Progenitor cell of endocrine pancreas (in vitro differentiated cells): Measurements from ENCODE around the gene APOC4. TPM values are rescaled to one million over a fixed set of nuclear protein-coding genes. Genes with fewer than 3 reads are reported as not detected.
"Not testable (repeated sequence)": the region's sequence is repeated elsewhere in the genome, so short reads cannot be mapped to it uniquely, and the experiment has no call there.

ENCODE experiments used
- DNase-seq: peaks from one replicate; pipeline ENCODE4 v3.0.0; 2021; ENCODE audit warnings: low spot score; ENCODE audit not compliant: unreplicated experiment
- H3K27ac Mint-ChIP-seq: 2 replicates; pipeline ENCODE4 v1.8.0; 2021; ENCODE audit warnings: mild to moderate bottlenecking, moderate library complexity, mixed read lengths
- H3K27me3 Mint-ChIP-seq: 2 replicates; pipeline ENCODE4 v1.8.0; 2021; ENCODE audit warnings: mixed read lengths
- H3K36me3 Mint-ChIP-seq: 2 replicates; pipeline ENCODE4 v1.8.0; 2022; ENCODE audit warnings: mixed read lengths; ENCODE audit not compliant: insufficient read depth
- H3K4me1 Mint-ChIP-seq: 2 replicates; pipeline ENCODE4 v1.8.0; 2021; ENCODE audit warnings: low read depth, mixed read lengths
- H3K4me3 Mint-ChIP-seq: 2 replicates; pipeline ENCODE4 v1.8.0; 2021; ENCODE audit warnings: low read depth, mild to moderate bottlenecking, moderate library complexity, mixed read lengths
- H3K9me3 Mint-ChIP-seq: 2 replicates; pipeline ENCODE4 v1.8.0; 2021; ENCODE audit warnings: low read depth, mixed read lengths
- CTCF ChIP-seq: fragments of 200-600 bp; sonication (generic); IDR thresholded peaks from one replicate; pipeline ENCODE4 v1.5.0; 2021; ENCODE audit warnings: antibody characterized with exemption, mild to moderate bottlenecking; ENCODE audit not compliant: unreplicated experiment
- total RNA-seq: library from RNA; stranded (reverse); gene quantifications from 2 replicates; pipeline ENCODE4 v1.2.1, GENCODE V29; 2021

The APOC4 gene
- total RNA-seq, 1 donor from 2014 or later = not detected

DNA sequence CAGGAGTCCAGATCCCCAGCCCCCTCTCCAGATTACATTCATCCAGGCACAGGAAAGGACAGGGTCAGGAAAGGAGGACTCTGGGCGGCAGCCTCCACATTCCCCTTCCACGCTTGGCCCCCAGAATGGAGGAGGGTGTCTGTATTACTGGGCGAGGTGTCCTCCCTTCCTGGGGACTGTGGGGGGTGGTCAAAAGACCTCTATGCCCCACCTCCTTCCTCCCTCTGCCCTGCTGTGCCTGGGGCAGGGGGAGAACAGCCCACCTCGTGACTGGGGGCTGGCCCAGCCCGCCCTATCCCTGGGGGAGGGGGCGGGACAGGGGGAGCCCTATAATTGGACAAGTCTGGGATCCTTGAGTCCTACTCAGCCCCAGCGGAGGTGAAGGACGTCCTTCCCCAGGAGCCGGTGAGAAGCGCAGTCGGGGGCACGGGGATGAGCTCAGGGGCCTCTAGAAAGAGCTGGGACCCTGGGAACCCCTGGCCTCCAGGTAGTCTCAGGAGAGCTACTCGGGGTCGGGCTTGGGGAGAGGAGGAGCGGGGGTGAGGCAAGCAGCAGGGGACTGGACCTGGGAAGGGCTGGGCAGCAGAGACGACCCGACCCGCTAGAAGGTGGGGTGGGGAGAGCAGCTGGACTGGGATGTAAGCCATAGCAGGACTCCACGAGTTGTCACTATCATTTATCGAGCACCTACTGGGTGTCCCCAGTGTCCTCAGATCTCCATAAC lies 36.4 kb upstream of the APOC4 start, which contains the start of gene APOE:
Gene APOE (plus strand): TSS at position 360 of the 724 bp plus-strand sequence. CDS start 829 bp downstream, outside the sequence.
- no peaks in the 10 kb centered on the region for H3K9me3 Mint-ChIP-seq
- DNase-seq = no peak
- H3K27ac Mint-ChIP-seq = peak within 1 kb of the TSS; percentile 95
- TF ChIP-seq CTCF = no peak
- H3K27me3 Mint-ChIP-seq = no peaks in the 10 kb centered on the region
- H3K36me3 Mint-ChIP-seq = peaks cover 10% of the 10 kb centered on the region
- H3K4me1 Mint-ChIP-seq = peaks cover 16% of the 10 kb centered on the region
- peak within 1 kb of the TSS; percentile 85 for H3K4me3 Mint-ChIP-seq

GRCh38 chr19:44907613-44908012 lies 34.4 kb upstream of the APOC4 start:
- Mint-ChIP-seq H3K36me3 (peaks cover 8% of the 10 kb centered on the region), H3K27ac (no peak overlapping the region), H3K27me3 (peaks cover 6% of the 10 kb centered on the region), H3K9me3 (no peaks in the 10 kb centered on the region), H3K4me3 (no peak overlapping the region), H3K4me1 (peaks cover 19% of the 10 kb centered on the region)
- DNase-seq = no peak
- TF ChIP-seq CTCF = no peak

GRCh38 chr19:44908074-44908835 lies 33.8 kb upstream of the APOC4 start:
- DNase-seq = no peak
- Mint-ChIP-seq H3K27me3 (peaks cover 6% of the 10 kb centered on the region), H3K9me3 (no peaks in the 10 kb centered on the region), H3K4me1 (peaks cover 22% of the 10 kb centered on the region), H3K27ac (no peak overlapping the region), H3K4me3 (no peak overlapping the region), H3K36me3 (peaks cover 7% of the 10 kb centered on the region)
- no peak for TF ChIP-seq CTCF

- Mint-ChIP-seq H3K27ac (no peak overlapping the region), H3K4me1 (peaks cover 26% of the 10 kb centered on the region), H3K36me3 (peaks cover 5% of the 10 kb centered on the region), H3K27me3 (peaks cover 6% of the 10 kb centered on the region), H3K4me3 (no peak overlapping the region), H3K9me3 (no peaks in the 10 kb centered on the region)
- TF ChIP-seq CTCF = no peak
- DNase-seq = no peak
Observed at GRCh38 chr19:44908836-44909261, 33.2 kb upstream of the APOC4 start.

- H3K4me1 Mint-ChIP-seq = peaks cover 32% of the 10 kb centered on the region
- H3K9me3 Mint-ChIP-seq = no peaks in the 10 kb centered on the region
- peaks cover 6% of the 10 kb centered on the region for H3K27me3 Mint-ChIP-seq
- no peak for DNase-seq
- H3K4me3 Mint-ChIP-seq = no peak overlapping the region
- H3K36me3 Mint-ChIP-seq = peaks cover 5% of the 10 kb centered on the region
- H3K27ac Mint-ChIP-seq = no peak overlapping the region
- TF ChIP-seq CTCF = no peak
Observed at GRCh38 chr19:44909775-44910174, 32.3 kb upstream of the APOC4 start.

GRCh38 chr19:44911896-44912295 lies 30.1 kb upstream of the APOC4 start:
- peak overlapping the region; percentile 59 for H3K27ac Mint-ChIP-seq
- peaks cover 24% of the 10 kb centered on the region for H3K4me1 Mint-ChIP-seq
- H3K27me3 Mint-ChIP-seq, H3K36me3 Mint-ChIP-seq, H3K9me3 Mint-ChIP-seq, DNase-seq, H3K4me3 Mint-ChIP-seq: not testable (repeated sequence)
